Epidermal melanocyte (primary cell): ENCODE measurements around the gene OSGEP.

Source experiments
- DNase-seq: peaks from one replicate; pipeline ENCODE4 v3.0.0; 2011; ENCODE audit warnings: low spot score; ENCODE audit not compliant: insufficient read length

OSGEP gene

DNA sequence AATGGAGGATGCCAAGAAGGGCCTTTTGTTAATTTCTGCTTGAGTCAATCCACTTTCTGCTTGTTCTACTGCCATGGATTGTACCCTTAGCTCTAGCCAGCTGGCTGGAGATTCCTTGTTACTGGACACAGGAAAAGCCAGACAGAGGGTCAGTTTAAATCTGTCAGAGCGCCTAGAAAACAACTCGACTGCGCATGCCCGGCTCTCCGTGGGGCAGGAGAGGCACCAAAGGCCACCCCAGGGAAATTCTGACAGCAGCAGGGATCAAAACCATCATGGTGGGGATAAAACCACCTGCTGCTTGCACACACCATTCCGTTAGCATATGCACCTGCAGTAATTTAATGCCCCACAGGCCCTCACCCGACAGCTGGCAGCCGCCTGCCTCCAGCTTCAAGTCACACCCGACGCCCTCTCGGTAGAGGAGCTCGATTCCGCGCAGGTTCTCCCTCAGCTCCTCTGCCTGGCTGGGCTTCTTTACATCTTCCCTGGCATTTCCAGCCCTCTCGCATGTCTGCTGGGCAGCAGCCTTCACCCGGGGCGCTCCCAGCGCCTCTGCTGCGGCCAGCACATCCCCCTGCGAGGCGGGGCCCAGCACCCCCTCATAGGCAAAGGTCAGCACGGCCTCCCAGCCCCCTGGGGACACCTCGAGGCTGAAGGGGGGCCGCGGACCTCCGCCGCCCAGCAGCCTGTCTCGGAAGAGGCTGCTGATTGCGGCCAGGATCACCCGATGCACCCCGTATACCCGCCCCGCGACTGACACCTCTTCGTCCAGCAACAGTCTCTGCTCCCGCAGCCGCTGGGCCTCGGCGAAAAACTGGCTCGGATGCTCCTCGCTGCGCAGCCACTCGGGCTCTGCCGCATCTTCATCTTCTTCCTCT, 19.7 kb downstream of the OSGEP start:
- no peak for DNase-seq

DNA sequence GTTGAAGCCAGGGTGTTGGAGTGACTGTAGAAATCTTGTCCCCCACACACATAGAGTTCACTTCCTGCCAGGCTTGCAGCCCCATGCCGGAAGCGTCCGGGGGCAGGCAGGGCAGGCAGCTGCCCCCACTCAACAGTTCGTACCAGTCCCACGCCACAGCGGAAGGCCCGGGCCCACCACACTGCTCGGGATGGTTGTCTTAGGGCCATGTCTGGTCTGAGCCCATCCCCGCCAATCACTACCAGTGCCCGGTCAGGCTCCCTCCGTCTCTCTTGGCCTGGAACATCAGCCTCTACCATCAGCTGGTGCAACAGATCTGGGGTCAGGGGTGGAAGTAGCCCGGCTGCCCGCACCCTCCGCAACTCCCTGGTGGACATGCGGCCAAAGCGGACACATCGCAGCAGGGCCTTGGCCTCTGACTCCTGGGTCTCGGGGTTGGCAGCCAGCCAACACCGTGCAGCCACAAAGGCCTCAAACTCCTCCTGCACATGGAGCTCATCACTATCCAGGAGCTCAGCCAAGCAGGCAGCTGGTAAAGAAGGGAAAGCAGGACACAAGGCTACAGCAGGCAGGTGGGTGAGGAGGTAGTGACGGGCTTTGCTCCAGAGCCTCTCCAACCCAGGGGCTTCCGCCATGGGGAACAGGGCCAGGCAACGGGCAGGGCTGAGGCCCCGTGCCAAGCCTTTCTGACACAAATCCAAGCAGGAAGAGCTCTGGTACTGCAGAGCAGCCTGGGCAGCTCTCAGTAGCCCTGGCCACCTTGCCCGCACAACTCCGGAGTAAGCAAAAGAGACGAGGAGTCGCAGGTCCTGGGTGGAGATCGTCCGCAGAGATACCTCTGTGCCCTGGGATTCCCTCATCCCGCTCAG, 24.6 kb downstream of the OSGEP start:
- DNase-seq, result no peak

DNA sequence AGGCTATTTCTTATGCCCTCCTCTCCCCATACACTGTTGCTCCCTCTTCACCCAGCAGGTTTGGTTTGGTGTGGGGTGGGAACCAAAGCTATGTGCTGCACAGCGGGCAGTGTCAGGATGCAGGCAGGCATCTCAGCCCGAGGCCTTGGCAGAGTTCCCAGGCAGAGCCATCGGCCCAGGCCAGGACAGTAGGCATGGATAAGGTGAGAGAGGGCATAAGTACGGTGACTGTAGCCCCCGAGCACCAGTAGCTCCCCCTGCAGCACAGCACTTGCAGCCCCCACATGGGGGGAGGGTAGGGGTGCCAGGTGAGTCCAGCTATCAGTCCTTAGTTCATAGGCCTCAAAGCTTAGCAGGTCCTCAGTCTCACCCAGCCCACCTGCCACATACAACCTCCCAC, 25.8 kb downstream of the OSGEP start:
- DNase-seq, result no peak

DNA sequence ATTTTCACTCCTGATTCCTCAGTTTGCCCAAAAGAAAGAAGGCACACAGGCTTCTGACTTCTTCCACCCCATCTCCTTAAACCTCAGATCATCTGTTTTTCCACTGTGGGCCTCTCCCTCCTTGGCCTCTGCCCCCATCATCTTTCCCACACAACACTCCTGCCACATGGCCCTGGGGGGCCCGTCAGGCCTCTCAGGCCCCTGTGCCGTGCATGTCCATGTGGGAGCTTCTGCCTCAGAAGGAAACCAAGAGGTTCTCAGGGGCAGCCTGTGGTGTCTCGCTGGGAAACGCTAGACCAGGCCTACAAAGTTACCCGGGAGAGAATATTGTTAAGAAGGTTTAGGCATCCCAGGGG, 26.6 kb downstream of the OSGEP start:
- no peak for DNase-seq

DNA sequence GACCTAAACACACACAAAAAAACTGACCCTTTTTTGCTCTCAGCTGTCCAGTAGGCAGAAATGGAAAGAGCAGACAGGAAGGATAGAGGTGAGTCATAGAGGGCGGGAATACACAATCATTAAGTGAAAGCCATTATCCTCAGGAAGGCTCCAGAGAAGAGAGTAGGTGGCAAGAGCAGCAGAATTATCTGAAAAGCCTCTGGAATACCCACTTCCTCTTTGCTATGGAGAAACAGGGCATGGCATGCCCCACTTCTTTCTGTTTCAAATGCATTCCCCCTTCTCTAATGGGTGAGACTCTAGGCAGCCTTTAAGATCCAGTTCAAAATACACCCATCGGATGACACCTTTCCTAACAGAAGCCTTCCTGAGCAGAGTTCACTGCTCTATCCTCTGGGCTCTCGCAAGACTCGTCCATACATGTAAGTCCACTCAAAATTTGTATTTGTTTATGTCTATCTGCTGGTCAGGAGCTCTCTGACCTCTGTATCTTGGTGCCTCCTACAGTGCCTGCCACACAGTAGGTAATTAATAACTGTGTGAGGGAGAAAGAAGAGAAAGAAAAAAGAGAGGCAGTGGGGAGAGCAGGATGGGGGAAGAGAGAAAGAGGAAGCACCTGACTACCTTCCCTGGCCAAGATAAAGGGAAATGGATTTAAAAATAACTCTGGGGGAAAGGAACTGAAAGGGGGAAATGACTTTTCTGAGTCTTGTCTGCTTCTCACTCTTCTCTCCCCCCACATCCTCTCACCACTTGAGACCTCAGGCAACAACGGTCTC, 27.2 kb downstream of the OSGEP start:
- no peak for DNase-seq

DNA sequence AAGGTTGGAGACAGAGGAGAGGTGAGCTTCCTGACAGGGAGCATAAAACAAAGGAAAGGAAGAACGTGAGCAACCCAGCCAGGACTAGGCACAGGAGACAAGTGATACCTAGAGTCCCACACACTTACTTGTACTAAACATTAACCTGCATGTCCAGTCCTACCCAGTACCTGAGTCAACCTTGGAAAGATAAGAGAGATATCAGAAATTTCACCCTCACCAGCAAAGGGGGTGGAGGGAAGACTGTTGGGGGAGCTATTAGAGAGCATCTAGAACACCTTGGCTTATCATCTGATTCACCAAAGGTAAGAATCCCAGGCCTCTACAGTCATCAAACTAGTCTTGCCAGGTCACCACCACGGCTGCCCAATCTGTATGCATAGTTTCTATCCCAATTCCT, 29.8 kb downstream of the OSGEP start:
- DNase-seq, result no peak

DNA sequence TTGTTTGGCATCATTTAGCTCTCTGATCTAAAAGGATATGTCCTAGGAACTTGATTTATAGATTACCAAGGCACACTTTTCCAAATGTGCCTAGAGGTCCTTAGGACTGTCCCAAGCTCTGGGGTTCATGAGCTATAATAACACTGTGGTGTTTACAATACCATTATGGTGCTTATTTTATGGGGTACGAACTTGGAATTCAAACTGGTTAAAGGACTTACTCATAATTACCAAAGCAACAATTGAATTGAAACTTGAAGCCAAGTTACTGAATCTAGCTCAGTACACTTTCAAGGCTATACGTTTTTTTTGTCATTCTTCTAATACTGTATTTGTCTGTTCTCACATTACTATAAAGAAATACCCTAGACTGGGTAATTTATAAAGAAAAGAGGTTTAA, 31.7 kb downstream of the OSGEP start:
- no peak for DNase-seq

DNA sequence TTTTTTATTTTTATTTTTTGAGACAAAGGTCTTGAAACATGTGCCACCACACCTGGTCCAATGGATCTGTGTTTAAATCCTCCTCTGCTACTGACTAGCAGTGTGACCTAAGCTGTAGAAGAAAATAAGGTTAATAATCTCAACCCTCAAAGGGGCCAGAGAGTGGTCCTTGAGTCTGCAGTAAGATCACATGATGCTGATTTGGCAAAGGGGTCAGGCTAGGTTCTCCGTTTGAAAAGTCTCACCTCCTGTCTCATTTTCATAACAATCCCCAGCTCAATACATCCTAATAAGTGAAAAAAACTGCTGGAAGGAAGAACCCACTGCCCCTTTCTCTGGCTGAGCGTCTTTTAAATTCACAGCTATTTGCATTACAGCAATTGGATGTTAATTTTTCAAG, 33.3 kb downstream of the OSGEP start:
- DNase-seq, result no peak

DNA sequence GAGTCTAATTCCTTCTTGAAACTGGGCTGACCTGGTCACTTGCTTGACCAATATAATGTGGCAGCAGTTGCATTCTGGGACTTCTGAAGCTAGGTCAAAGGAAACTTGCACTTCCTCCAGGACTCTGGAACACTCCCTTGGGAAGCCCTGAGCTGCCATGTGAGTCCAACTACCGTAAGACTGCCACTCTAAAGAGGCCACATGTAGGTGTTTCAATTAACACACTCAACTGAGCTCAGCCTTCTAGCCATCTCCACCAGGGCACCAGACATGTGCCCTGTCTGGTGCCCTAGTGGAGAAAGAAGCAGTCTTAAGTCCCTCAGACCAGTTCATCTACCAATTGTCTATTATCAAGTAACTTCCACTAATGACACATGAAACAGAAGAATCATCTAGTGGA, 35.2 kb downstream of the OSGEP start:
- no peak for DNase-seq

DNA sequence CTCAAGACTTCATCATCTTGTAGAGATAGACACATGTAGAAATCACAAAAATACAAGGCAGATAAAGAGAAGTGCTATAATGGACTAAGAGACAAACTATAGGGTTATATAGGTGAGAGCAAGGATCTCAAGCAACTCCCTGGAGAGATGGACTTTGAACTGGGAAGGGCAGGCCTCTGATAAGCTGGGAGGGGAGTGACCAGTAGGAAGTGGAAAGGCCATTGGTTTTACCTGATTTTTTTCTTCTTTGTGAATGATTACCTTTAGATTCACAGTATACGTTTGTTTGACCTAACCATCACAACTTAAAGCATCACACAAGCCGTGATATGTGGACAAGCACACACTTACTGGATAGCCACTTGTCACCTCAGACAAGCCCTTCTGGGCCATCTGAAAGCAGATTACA, 36.1 kb downstream of the OSGEP start:
- no peak for DNase-seq

DNA sequence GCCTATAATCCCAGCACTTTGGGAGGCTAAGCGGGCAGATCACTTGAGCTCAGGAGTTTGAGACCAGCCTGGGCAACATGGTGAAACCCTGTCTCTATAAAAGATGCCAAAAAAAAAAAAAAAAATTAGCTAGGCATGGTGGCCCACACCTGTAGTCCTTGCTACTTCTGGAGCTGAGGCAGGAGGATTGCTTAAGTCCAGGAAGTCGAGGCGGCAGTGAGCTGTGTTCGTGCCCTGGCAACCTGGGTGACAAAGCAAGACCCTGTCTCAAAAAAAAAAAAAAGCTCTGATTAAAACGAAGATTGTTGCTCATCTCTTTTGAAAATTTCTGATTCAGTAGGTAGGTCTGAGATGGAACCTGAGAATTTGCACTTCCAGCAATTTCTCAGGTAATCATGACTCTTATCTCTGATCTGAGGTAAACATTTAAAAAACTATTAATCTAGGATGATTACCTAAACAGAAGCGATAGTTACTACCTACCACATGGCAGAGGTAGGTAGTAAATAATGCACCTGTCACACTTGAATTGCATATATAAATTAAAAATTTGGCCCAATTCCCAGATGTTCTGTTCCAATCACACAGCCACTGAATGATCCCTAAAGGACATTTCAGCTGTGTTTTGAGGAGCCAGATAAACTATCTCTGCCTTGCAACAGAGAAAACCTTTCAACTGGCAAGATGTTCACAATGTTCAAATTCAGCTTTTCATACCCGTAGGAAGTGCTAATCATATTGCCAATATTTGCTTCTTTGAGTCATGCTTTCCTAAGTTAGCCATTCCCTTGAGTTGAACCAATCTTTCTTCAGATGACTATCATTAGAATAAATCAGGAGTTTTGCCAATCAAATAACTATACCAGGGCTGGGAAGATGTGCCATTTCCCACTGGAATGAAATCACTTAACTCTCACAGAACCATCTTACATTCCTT, 37.1 kb downstream of the OSGEP start:
- DNase-seq, result no peak

DNA sequence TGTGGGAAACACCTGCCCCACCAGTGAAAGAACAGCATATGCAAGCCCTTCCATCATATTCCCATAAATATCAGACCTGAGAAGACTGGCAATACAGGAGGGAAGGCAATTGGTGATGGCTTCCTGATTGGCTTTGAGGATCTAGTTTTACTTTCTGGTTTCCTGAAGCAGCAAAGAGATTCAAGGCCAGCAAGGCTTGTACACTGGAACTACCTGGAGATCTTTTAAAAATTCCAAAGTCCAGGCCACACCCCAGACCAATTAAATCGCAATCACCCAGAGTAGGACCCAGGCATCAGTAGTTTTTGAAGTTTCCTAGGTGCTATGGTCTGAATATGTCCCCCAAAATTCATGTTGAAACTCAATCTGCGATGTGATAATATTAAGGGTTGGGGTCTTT, 38.4 kb downstream of the OSGEP start:
- no peak for DNase-seq

DNA sequence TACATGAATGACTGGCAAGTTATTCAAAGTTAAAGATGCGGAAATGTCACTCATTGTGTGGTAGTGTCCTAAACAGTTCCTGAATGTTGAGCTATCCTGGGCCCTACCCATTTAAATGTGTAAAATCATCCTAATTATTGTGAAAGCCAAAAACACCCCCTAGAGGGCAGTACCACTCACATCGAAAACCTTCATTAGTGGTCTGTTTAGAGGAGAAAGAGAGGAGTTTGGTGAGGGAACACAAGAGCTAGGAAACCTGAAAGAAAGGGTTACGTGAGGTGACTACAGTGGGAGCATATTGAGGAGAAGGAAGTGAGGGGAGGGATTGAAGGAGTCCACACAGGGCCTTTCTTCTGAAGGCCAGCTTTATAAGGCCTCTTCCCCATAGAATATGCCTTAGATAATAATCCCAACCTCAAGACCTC, 38.8 kb downstream of the OSGEP start:
- peak; percentile 57 for DNase-seq

DNA sequence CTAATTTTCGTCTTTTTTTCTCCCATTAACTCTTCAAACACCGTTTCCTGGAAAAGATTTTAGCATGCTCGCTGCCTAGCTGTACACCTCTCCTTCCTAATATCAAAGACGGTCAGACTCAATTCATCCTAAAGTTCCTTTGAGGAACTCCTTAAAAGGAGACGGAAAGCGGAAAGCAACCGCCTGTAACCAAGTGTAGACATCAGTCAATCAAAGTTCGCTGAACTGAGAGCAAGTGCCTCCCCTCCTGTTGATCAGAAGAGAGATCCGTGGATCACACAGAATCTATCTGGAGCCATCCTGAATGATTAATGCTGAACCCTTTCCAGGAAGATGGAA, 40.9 kb downstream of the OSGEP start:
- DNase-seq, result no peak

DNA sequence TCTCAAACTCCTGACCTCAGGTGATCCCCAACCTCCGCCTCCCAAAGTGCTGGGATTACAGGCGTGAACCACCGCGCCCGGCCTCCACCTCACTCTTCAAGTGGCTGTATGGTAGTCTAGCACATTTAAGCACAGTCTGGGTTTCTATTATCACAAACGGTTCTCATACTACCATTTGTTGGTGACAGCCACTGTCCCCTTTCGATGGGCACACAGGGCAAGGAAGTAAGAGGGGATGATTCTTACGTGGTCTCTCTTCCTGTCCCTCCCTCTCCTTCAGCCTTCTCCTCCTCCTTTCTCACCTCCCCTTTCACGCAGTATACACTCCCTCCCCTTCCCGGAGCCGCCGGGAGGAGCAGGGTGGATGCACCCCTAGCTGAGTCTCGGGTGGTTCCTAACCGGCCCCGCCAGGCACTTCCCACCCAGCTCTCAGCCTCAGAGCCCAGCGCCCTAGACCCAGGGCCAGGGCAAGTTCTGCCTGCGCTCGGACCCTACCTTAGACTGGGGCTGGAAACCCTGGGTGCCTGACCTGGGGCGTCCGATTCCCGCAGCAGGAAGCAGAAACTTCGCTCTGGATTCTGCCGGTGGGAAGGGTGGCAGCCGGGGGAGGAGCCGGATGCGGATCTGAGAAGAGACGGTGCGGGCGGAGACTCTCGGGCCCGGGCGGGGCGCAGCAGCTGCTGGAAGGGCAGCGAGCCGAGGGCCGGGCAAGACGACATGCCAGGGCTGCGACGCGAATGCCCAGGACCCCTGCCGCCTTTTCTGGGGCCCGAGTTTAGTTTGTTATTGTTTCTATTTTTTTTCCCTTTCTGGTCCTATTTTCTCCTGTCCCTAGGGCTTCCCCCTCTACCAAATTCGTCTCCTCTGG, 41.5 kb downstream of the OSGEP start, which contains the start of gene TEP1:
Gene TEP1 (minus strand): TSS at position 626 of the 868 bp plus-strand sequence. CDS start 5,062 bp downstream, outside the sequence.
- DNase-seq, result peak; percentile 76

DNA sequence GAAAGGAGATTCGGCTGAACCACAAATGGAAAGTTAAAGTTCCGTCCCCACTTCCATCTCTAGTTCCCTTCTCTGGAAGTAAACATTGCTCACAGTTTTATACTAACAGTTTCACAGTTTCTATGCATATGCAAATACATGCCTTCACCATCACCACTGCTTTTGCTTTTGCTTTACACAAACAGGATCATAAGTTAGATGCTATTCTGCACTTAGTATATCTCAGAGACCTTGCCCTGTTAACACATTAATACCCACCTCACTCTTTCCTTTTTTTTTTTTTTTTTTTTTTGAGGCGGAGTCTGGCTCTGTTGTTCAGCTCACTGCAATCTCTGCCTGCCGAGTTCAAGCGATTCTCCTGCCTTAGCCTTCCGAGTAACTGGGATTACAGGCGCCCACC, 42.2 kb downstream of the OSGEP start:
- no peak for DNase-seq

DNA sequence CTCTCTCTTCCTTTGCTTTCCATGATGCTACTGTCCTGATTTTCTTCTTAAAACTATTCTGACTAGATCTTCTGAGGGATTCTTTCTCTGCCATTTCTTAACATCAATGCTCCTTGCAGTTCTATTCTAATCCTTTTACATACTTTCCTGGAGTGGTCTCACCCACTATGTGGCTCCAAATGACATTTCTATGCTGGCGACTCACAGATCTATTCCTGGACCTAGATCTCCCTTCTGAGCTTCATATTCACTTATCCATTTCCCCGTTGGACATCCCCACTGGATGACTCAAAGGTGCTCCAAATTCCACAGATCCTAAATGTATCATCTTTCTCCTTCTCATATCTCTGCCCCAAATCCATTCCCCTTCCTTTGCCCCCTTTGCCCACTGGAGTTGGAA, 45.4 kb downstream of the OSGEP start:
- no peak for DNase-seq

DNA sequence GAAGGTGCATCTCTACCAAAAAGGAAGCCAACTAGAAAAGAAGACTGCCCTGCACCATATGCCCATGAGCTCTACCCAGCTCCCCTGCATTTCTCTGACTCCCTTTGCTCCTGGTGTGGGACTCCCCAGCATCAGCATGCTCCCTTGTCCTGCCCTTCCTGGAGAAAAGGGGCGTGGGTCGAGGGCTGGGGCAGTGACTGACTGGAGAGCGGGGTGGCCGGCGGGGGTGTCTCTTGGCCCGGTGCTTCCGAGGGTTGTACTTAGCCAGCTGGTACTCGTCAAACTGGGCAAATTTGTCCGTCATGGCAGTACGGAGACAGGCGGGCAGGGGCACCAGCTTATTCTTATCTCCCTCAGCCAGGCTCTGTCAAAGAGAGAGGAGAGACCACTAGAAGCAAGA, 51.1 kb downstream of the OSGEP start:
- no peak for DNase-seq

DNA sequence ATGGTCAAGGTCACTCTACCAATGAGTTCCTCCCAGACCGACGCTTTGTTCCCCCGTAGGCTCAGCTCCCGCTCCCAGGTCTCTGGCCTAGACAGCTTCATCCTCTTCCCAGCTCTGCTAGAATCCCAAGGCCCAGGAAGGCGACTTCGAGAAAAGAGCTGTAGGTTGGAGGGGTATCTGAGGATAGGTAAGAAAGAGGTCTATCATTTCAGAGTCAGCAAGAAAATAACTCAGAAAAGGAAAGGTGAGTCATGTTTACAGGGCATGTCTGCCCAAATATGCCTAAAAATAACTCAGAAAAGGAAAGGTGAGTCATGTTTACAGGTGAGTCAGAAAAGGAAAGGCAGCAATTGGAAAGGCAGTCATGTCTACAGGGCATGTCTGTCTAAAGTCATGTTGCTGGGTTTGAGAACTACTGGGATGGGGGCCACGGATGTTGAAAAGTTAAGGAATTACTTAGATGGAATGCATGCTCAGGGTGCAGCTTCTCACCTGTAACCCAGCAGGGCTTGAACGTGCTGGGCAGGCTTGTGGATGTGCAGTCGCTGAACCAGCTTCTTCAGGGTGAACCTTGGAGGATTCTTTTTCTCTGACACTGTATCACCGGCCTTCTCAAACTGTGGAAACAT, 53.5 kb downstream of the OSGEP start:
- DNase-seq, result no peak
